Glutamatergic neuron (in vitro differentiated cells): ENCODE data around the gene CREBRF. TPM values are rescaled to one million over a fixed set of nuclear protein-coding genes. Genes with fewer than 3 reads are reported as not detected.
A peak's percentile ranks its signal among the peaks of the same experiment; 100 is the strongest.

Experiments
- DNase-seq: peaks from one replicate; pipeline ENCODE4 v3.0.0; 2022
- H3K27ac Mint-ChIP-seq: one replicate; pipeline ENCODE4 v1.8.0; 2020; ENCODE audit warnings: mild to moderate bottlenecking, mixed read lengths, inconsistent platforms; ENCODE audit not compliant: unreplicated experiment
- H3K27me3 Mint-ChIP-seq: one replicate; pipeline ENCODE4 v1.8.0; 2020; ENCODE audit warnings: mild to moderate bottlenecking, moderate library complexity, mixed read lengths, inconsistent platforms; ENCODE audit not compliant: unreplicated experiment
- H3K36me3 Mint-ChIP-seq: one replicate; pipeline ENCODE4 v1.8.0; 2020; ENCODE audit warnings: mild to moderate bottlenecking, mixed read lengths, inconsistent platforms; ENCODE audit not compliant: unreplicated experiment
- H3K4me1 Mint-ChIP-seq: one replicate; pipeline ENCODE4 v1.8.0; 2020; ENCODE audit warnings: mild to moderate bottlenecking, low read depth, mixed read lengths, inconsistent platforms; ENCODE audit not compliant: unreplicated experiment
- H3K4me3 Mint-ChIP-seq: one replicate; pipeline ENCODE4 v1.8.0; 2020; ENCODE audit warnings: mild to moderate bottlenecking, mixed read lengths, inconsistent platforms; ENCODE audit not compliant: unreplicated experiment
- H3K9me3 Mint-ChIP-seq: one replicate; pipeline ENCODE4 v1.8.0; 2020; ENCODE audit warnings: mild to moderate bottlenecking, moderate library complexity, mixed read lengths, inconsistent platforms; ENCODE audit not compliant: unreplicated experiment
- CTCF ChIP-seq: fragments of 200-600 bp; sonication (generic); IDR thresholded peaks from one replicate; pipeline ENCODE4 v1.5.0; 2021; ENCODE audit not compliant: partially characterized antibody, unreplicated experiment
- long read RNA-seq: library from polyadenylated mRNA; unstranded; transcript quantifications from one replicate; pipeline ENCODE4 v2.0.0, GENCODE V29; 2020; ENCODE audit not compliant: unreplicated experiment
- total RNA-seq: library from RNA; stranded (reverse); fragmentation: NEBNext Ultra II Directional; extraction: Animal tissue kit (Norgen Biotek cat#: 25700); gene quantifications from one replicate; pipeline ENCODE4 v1.2.1, GENCODE V29; 2021; ENCODE audit not compliant: unreplicated experiment

Gene CREBRF
- 16.6 TPM for total RNA-seq
- long read RNA-seq = 0 reads

GRCh38 chr5:173055983-173056782 is at the start of gene CREBRF:
Gene CREBRF (plus strand): TSS chr5:173056352. CDS start chr5:173080776, 24,424 bp downstream.
- H3K9me3 Mint-ChIP-seq = peaks cover 2% of the 10 kb centered on the region
- peak within 1 kb of the TSS; percentile 83 for H3K27ac Mint-ChIP-seq
- no peaks in the 10 kb centered on the region for H3K27me3 Mint-ChIP-seq
- peak within 1 kb of the TSS; percentile 97 for H3K4me3 Mint-ChIP-seq
- no peak for TF ChIP-seq CTCF
- no peaks in the 10 kb centered on the region for H3K4me1 Mint-ChIP-seq
- DNase-seq = peak; percentile 98
- no peaks in the 10 kb centered on the region for H3K36me3 Mint-ChIP-seq

GRCh38 chr5:173010021-173010420 is 46.1 kb upstream of the CREBRF start:
- H3K27ac Mint-ChIP-seq = no peak overlapping the region
- peaks cover 8% of the 10 kb centered on the region for H3K4me1 Mint-ChIP-seq
- TF ChIP-seq CTCF = no peak
- no peak for DNase-seq
- H3K4me3 Mint-ChIP-seq = no peak overlapping the region
- peaks cover 3% of the 10 kb centered on the region for H3K27me3 Mint-ChIP-seq
- H3K9me3 Mint-ChIP-seq = no peaks in the 10 kb centered on the region
- no peaks in the 10 kb centered on the region for H3K36me3 Mint-ChIP-seq

- peak overlapping the region; percentile 31 for H3K27ac Mint-ChIP-seq
- no peaks in the 10 kb centered on the region for H3K36me3 Mint-ChIP-seq
- H3K9me3 Mint-ChIP-seq = no peaks in the 10 kb centered on the region
- peaks cover 3% of the 10 kb centered on the region for H3K27me3 Mint-ChIP-seq
- TF ChIP-seq CTCF = no peak
- no peak overlapping the region for H3K4me3 Mint-ChIP-seq
- no peak for DNase-seq
- peaks cover 9% of the 10 kb centered on the region for H3K4me1 Mint-ChIP-seq
Observed at GRCh38 chr5:173010547-173011464, 45.3 kb upstream of the CREBRF start.

- peaks cover 3% of the 10 kb centered on the region for H3K27me3 Mint-ChIP-seq
Observed at GRCh38 chr5:173011566-173011965, 44.6 kb upstream of the CREBRF start.

More at GRCh38 chr5:173011566-173011965, 44.6 kb upstream of the CREBRF start:
- DNase-seq = no peak
- no peaks in the 10 kb centered on the region for H3K9me3 Mint-ChIP-seq
- H3K36me3 Mint-ChIP-seq = peaks cover 1% of the 10 kb centered on the region
- no peak for TF ChIP-seq CTCF
- H3K27ac Mint-ChIP-seq = no peak overlapping the region
- no peak overlapping the region for H3K4me3 Mint-ChIP-seq
- peaks cover 14% of the 10 kb centered on the region for H3K4me1 Mint-ChIP-seq
